Testis (tissue), 3 donors: ENCODE data around the gene GOLT1B. TPM values are rescaled to one million over a fixed set of nuclear protein-coding genes. Genes with fewer than 3 reads are reported as not detected.

Experiments used
- DNase-seq: peaks from one replicate; pipeline ENCODE4 v3.0.0-alpha.2; 2019
- H3K27ac ChIP-seq, 2 donors: fragments of 200-600 bp; sonication (generic); one replicate each; pipeline ENCODE4 v1.5.1; 2019
- H3K27me3 ChIP-seq: fragments of 200-600 bp; sonication (generic); one replicate; pipeline ENCODE4 v1.5.1; 2019
- H3K36me3 ChIP-seq: fragments of 200-600 bp; sonication (generic); one replicate; pipeline ENCODE4 v1.5.1; 2017; ENCODE audit warnings: low read depth; ENCODE audit errors: missing control alignments
- H3K4me1 ChIP-seq: fragments of 200-600 bp; sonication (generic); one replicate; pipeline ENCODE4 v1.5.1; 2019
- H3K4me3 ChIP-seq, 2 donors: fragments of 200-600 bp; sonication (generic); one replicate each; pipeline ENCODE4 v1.5.1; 2017 to 2019
- H3K9me3 ChIP-seq: fragments of 200-600 bp; sonication (generic); one replicate; pipeline ENCODE4 v1.5.1; 2017
- POLR2A ChIP-seq: fragments of 450-650 bp; IDR thresholded peaks from one replicate; pipeline ENCODE4 v1.6.1; 2017; ENCODE audit warnings: antibody characterized with exemption, mild to moderate bottlenecking, moderate library complexity
- WGBS, 2 donors: methylation state at CpG; one replicate each; pipeline ENCODE4 v1.1.5; 2018; 5-methylcytosine and 5-hydroxymethylcytosine counted together
- intact Hi-C: fragments of 100-400 bp; cut with DNase I; formaldehyde crosslinking; loops from one replicate; pipeline ENCODE4 v1.15.1; 2023; ENCODE audit warnings: low total_unique reads
- polyA plus RNA-seq: library from polyadenylated mRNA; stranded (reverse); fragments of 350-450 nt; fragmentation: Illumina TruSeq; extraction: RNeasy Lipid Tissue Mini Kit (QIAGEN cat#74804); gene quantifications from one replicate; pipeline ENCODE4 v1.2.3, GENCODE V29; 2014; ENCODE audit warnings: low read depth, low replicate concordance; ENCODE audit not compliant: insufficient read depth
- total RNA-seq, 2 donors: library from RNA; depleted of rRNA; stranded (reverse); fragments of >200 nt; gene quantifications; one replicate each; pipeline ENCODE4 v1.2.3, GENCODE V29; 2016
- TF ChIP-seq, protein P1 (sequence below), 3 experiments: fragments of 450-650 bp in 2 of 3; fragments of 200-600 bp in 1 of 3; sonication (generic) in 1 of 3; IDR thresholded peaks; one replicate each; pipeline ENCODE4 v1.5.1; 2016 to 2019; ENCODE audit warnings: antibody characterized with exemption in 3 of 3, mild to moderate bottlenecking in 2 of 3, moderate library complexity in 1 of 3

The GOLT1B gene
- total and polyA plus RNA-seq, 3 donors from 2014 or later: 13.7 to 24.6 (median 13.9) TPM

DNA sequence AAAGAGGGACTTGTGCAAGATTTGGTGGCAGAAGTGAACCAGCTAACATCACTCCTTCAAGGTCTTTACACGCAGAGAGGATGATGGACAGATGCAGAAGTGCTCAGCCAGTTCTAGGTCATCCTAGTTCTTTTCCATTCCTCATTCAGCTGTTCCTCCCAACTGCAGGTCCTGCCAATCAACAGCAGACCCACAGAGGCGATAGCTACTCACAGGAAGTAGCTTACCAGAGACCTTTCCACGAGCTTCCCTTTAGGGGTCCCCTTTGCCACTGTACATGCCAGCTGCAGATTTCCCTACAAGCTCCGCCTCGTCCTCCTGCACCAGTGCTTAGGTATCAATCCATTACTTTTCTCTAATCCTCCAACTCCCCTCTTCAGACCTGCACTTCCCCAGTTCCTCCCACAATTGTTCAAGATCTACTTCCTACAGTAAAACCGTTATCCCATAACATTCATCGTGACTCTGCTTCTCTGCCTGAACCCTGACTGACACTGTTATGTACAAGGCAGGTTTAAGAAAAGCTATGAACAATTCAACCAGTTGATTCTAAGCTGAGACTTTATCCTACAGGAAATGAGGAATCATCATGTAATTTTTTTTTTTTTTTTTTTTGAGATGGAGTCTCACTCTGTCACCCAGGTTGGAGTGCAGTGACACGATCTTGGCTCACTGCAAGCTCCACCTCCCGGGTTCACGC lies 22.7 kb upstream of the GOLT1B start:
- H3K9me3 ChIP-seq: no peaks in the 10 kb centered on the region
- H3K27me3 ChIP-seq: no peaks in the 10 kb centered on the region
- DNase-seq: no peak
- 87 to 91% methylated on average over 10 of the region's 10 CpGs for WGBS, 2 donors
- TF ChIP-seq, protein P1, sequence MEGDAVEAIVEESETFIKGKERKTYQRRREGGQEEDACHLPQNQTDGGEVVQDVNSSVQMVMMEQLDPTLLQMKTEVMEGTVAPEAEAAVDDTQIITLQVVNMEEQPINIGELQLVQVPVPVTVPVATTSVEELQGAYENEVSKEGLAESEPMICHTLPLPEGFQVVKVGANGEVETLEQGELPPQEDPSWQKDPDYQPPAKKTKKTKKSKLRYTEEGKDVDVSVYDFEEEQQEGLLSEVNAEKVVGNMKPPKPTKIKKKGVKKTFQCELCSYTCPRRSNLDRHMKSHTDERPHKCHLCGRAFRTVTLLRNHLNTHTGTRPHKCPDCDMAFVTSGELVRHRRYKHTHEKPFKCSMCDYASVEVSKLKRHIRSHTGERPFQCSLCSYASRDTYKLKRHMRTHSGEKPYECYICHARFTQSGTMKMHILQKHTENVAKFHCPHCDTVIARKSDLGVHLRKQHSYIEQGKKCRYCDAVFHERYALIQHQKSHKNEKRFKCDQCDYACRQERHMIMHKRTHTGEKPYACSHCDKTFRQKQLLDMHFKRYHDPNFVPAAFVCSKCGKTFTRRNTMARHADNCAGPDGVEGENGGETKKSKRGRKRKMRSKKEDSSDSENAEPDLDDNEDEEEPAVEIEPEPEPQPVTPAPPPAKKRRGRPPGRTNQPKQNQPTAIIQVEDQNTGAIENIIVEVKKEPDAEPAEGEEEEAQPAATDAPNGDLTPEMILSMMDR (IDR thresholded peaks at IDR 0.05): no peak
- no peak for TF ChIP-seq POLR2A
- no peak overlapping the region for H3K27ac ChIP-seq
- intact Hi-C loops: no loop called here
- no peak overlapping the region for H3K4me3 ChIP-seq
- H3K4me1 ChIP-seq: no peaks in the 10 kb centered on the region
- H3K36me3 ChIP-seq: no peaks in the 10 kb centered on the region

DNA sequence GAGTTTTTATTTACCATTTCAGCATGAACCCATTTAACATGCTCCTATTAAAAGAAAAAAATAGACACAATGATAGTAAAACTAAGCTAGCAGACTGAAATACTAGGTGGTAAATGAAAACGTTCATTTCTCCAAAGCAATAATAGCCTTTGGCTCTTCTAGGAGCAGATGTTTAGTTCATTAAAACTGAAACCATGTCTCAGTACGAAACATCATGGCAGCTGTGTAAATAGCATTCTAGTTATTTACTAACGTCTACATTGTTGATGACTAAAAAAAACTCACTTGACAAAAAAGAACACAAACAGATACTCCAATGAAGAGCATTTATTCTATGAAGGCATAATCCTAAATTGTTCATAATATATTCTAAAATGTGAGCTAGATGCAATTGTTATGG lies 18.1 kb upstream of the GOLT1B start:
- TF ChIP-seq POLR2A: no peak
- TF ChIP-seq, protein P1 (IDR thresholded peaks at IDR 0.05): no peak
- Histone ChIP-seq H3K27ac (no peak overlapping the region), H3K4me3 (no peak overlapping the region), H3K27me3 (no peaks in the 10 kb centered on the region), H3K4me1 (no peaks in the 10 kb centered on the region), H3K9me3 (no peaks in the 10 kb centered on the region), H3K36me3 (no peaks in the 10 kb centered on the region)
- intact Hi-C loops: no loop called here
- DNase-seq: no peak
- WGBS, 2 donors: 67 to 85% methylated on average over 3 of the region's 3 CpGs

DNA sequence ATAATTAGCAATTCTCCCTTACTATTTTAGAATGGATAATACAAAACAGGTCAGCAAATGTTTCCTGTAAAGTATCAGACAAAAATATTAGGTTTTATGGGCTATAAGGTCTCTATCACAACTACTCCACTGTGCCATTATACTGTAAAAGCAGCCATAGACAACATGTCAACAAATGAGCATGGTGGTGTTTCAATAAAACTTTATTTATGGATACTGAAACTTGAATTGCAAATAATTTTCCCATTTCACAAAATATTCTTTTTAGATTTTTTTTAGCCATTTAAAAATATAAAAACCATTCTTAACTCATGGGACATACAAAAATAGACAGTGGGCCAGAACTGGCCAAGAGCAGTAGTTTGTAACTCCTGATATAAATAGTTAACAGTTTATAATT lies 15.6 kb upstream of the GOLT1B start:
- no peaks in the 10 kb centered on the region for H3K27me3 ChIP-seq
- no peak overlapping the region for H3K27ac ChIP-seq
- DNase-seq: no peak
- TF ChIP-seq POLR2A: no peak
- TF ChIP-seq, protein P1 (IDR thresholded peaks at IDR 0.05): no peak
- intact Hi-C loops: no loop called here
- no peaks in the 10 kb centered on the region for H3K9me3 ChIP-seq
- no peak overlapping the region for H3K4me3 ChIP-seq
- no peaks in the 10 kb centered on the region for H3K4me1 ChIP-seq
- no peaks in the 10 kb centered on the region for H3K36me3 ChIP-seq

DNA sequence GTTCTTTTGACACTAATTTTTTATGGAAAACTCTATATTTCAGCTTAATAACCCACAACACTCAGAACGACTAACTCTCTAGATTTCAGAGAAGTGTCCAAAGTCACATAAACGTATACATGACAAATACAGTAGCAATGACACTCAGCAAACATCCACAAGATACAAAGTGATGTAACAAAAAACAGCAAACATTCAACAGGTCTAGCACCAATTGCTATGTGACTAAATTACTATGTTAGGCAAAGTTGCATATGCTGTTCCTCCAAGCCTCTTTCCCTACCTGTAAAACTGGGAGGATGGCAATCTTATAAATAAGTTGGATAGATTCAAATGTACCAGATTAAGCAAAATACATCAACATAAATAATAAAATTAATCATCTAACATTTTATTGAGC lies 1.8 kb upstream of the GOLT1B start:
- H3K36me3 ChIP-seq: no peaks in the 10 kb centered on the region
- no peaks in the 10 kb centered on the region for H3K9me3 ChIP-seq
- 48 to 74% methylated on average over 2 of the region's 2 CpGs for WGBS, 2 donors
- intact Hi-C loops: no loop called here
- TF ChIP-seq, protein P1 (IDR thresholded peaks at IDR 0.05): no peak
- no peak for TF ChIP-seq POLR2A
- H3K27me3 ChIP-seq: no peaks in the 10 kb centered on the region
- DNase-seq: no peak
- no peak overlapping the region for H3K4me3 ChIP-seq
- no peak overlapping the region for H3K27ac ChIP-seq
- H3K4me1 ChIP-seq: peaks cover 13% of the 10 kb centered on the region

DNA sequence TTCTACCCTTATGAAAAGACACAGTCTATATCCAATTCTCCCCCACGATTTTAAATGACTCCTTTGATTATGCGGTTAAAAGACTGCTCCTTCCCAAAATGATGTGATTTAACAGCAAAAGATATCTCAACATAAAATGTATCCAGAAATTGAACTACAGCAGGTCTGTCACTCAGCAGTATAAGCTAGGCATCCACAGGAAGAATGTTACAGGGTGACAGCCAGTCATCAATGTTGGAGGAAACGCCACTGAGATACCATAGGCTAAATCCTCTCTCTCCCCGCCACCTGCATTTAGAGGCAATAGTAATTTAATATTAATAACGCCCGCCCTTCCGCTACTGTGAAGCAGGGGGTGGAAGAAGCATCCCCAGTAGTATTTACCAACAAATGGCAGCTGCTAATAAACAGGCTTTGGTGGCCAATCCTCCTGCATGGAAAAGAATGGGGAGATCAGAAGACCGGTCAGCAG lies 767 bp upstream of the GOLT1B start:
- Histone ChIP-seq H3K4me3 (peak overlapping the region; percentile 76 to 97), H3K27me3 (no peaks in the 10 kb centered on the region), H3K27ac (peak overlapping the region; percentile 56 to 90), H3K9me3 (no peaks in the 10 kb centered on the region), H3K4me1 (peaks cover 13% of the 10 kb centered on the region), H3K36me3 (no peaks in the 10 kb centered on the region)
- TF ChIP-seq, protein P1 (IDR thresholded peaks at IDR 0.05): no peak
- TF ChIP-seq POLR2A: no peak
- no peak for DNase-seq
- WGBS, 2 donors: 4 to 6% methylated on average over 7 to 8 of the region's 8 CpGs
- intact Hi-C loops: no loop called here
